RWPE2 (cell line): ENCODE measurements around the gene SPDYE4.

Source experiments
- ATAC-seq: fragments of 200-7000 bp; cut with Tn5 transposase; 3 replicates; pipeline ENCODE4 v1.9.1; 2021; ENCODE audit warnings: low read depth
- DNase-seq: peaks from one replicate; pipeline ENCODE4 v3.0.0-alpha.2; 2020; ENCODE audit warnings: low spot score
- H3K27ac ChIP-seq: fragments of 450-650 bp; 2 replicates; pipeline ENCODE4 v1.5.1; 2017; ENCODE audit warnings: mild to moderate bottlenecking; ENCODE audit not compliant: poor library complexity, severe bottlenecking
- H3K27me3 ChIP-seq: fragments of 250-450 bp; sonication (Bioruptor Pico); 2 replicates; pipeline ENCODE4 v1.5.1; 2021; ENCODE audit warnings: mild to moderate bottlenecking, moderate library complexity; ENCODE audit not compliant: insufficient read depth, poor library complexity, severe bottlenecking
- H3K36me3 ChIP-seq: fragments of 250-450 bp; sonication (Bioruptor Pico); 2 replicates; pipeline ENCODE4 v1.5.1; 2020; ENCODE audit warnings: low read depth, mild to moderate bottlenecking, moderate library complexity
- H3K4me1 ChIP-seq: fragments of 250-450 bp; sonication (Bioruptor Pico); 2 replicates; pipeline ENCODE4 v1.5.1; 2021; ENCODE audit warnings: mild to moderate bottlenecking, moderate library complexity; ENCODE audit not compliant: insufficient read depth, poor library complexity, severe bottlenecking
- H3K4me3 ChIP-seq: fragments of 250-450 bp; sonication (Bioruptor Pico); 2 replicates; pipeline ENCODE4 v1.5.1; 2021; ENCODE audit warnings: mild to moderate bottlenecking, moderate library complexity; ENCODE audit not compliant: severe bottlenecking
- H3K9me3 ChIP-seq: fragments of 250-450 bp; sonication (Bioruptor Pico); 2 replicates; pipeline ENCODE4 v1.5.1; 2021; ENCODE audit warnings: mild to moderate bottlenecking, moderate library complexity; ENCODE audit not compliant: severe bottlenecking
- CTCF ChIP-seq: fragments of 450-650 bp; IDR thresholded peaks from one replicate; pipeline ENCODE4 v1.5.1; 2017; ENCODE audit warnings: mild to moderate bottlenecking, moderate library complexity; ENCODE audit not compliant: poor library complexity, severe bottlenecking

The SPDYE4 gene

GRCh38 chr17:8801135-8801840 lies 42.9 kb upstream of the SPDYE4 start:
- H3K4me3 ChIP-seq = no peak overlapping the region

GRCh38 chr17:8800656-8801055 lies 42.3 kb upstream of the SPDYE4 start:
- no peak for TF ChIP-seq CTCF
- Histone ChIP-seq H3K9me3 (no peaks in the 10 kb centered on the region), H3K4me1 (no peaks in the 10 kb centered on the region), H3K4me3 (no peak overlapping the region), H3K36me3 (no peaks in the 10 kb centered on the region), H3K27ac (no peak overlapping the region), H3K27me3 (no peaks in the 10 kb centered on the region)
- ATAC-seq (no peak), DNase-seq (no peak)

More at GRCh38 chr17:8801135-8801840, 42.9 kb upstream of the SPDYE4 start:
- Histone ChIP-seq H3K27me3 (no peaks in the 10 kb centered on the region), H3K36me3 (no peaks in the 10 kb centered on the region), H3K4me1 (no peaks in the 10 kb centered on the region), H3K27ac (no peak overlapping the region), H3K9me3 (no peaks in the 10 kb centered on the region)
- no peak for TF ChIP-seq CTCF
- DNase-seq (no peak), ATAC-seq (no peak)

DNA sequence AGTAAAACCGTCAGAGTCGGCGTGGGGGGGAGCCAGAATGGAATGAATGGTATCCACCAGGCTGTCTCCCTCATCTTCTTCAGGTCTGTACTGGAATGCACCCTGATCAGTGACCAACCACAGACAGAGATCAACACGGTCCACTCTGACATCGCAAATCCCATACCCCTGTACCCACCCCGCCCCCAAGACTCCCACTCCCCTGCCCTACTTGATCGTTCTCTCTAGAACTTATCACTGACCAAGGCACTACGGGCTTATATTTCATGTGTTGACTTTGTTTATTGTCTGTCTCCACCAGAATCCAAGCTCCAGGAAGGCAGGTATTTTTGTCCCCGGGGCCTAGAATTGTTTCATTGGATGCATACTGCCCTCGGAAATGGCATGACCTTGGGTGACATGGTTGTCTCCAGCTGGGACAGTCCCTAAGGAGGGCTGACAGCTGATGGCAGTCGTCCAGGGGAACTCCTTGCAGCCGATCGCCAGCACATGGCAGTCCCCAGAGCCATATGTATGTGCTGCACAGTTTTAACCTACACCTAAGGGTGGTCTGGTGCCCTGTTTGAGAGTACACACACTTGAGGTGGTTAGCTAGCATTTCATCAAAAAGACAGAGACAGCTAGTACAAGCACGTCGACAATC lies 41.3 kb upstream of the SPDYE4 start:
- no peaks in the 10 kb centered on the region for H3K27me3 ChIP-seq
- ATAC-seq (no peak), DNase-seq (no peak)
- H3K9me3 ChIP-seq = no peaks in the 10 kb centered on the region
- H3K27ac ChIP-seq = no peak overlapping the region
- peak; percentile 4 for TF ChIP-seq CTCF
- H3K36me3 ChIP-seq = no peaks in the 10 kb centered on the region
- H3K4me3 ChIP-seq = no peak overlapping the region
- no peaks in the 10 kb centered on the region for H3K4me1 ChIP-seq

DNA sequence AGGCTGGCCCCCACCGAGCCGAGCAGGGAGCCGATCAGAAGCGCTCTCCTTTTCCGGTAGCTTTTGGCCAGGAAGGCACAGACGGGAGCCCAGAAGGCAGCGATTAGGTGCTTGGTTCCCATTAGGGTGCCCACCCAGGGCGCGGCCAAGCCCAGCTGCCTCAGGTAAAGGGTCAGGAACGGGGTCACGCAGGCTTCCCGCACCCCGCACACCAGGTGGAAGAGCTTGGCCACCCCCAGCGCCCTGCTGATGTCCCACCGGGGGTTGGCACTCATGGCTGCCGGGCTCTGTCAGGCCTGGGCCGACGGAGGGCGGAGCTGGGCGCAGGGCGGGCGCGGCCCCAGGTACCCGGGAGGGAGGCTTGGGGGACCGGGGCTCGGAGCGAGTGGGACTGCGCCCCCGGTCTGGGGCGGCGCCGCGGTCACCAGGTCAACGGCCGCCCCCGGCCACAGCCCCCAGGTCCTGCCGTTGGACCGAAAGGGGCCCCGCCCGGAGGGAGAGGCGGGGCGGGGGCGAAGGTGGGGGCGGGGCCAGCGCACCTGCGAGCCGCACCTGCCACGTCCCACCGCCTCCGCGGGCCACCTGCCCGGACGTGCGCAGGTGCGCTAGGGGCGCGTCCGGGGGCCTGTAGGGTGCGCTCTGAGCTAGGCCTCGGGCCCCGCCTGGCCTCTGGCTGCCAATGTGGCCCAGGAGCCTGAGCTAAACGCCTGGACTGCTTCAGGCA lies 40.7 kb upstream of the SPDYE4 start, which contains the start of gene MFSD6L:
TSS of gene MFSD6L (minus strand) at position 520 of the 724 bp plus-strand sequence. CDS start at position 275, 245 bp downstream.
- Histone ChIP-seq H3K4me3 (no peak within 1 kb of the TSS), H3K27me3 (no peaks in the 10 kb centered on the region), H3K27ac (no peak within 1 kb of the TSS), H3K36me3 (no peaks in the 10 kb centered on the region), H3K4me1 (no peaks in the 10 kb centered on the region), H3K9me3 (no peaks in the 10 kb centered on the region)
- no peak for DNase-seq
- peak; percentile 19 for TF ChIP-seq CTCF
- peak; percentile 73 for ATAC-seq
